ENCODE data around the gene SFXN3.

DNA sequence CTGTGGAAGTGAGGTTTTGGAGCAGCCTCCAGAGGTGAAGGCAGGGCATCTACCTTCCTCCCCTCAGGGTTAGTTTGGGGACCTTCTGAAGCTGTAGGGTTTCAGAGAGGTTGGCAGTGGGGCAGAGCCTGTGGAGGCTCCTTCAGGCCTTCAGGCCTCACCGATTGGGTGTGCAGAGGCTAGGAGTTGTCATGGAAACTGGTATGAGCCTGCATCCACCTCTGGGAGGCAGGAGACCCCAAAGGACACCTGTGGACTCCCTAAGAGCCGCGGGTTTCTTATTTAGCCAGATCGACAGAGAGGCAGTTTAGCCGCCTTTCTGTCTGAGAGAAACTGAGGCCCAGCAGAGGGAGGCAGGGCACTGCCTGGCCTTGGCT lies 29.4 kb upstream of the SFXN3 start:
- no peak for TF ChIP-seq POLR2AphosphoS5 (IDR thresholded peaks at IDR 0.05)
- TF ChIP-seq, protein P1, sequence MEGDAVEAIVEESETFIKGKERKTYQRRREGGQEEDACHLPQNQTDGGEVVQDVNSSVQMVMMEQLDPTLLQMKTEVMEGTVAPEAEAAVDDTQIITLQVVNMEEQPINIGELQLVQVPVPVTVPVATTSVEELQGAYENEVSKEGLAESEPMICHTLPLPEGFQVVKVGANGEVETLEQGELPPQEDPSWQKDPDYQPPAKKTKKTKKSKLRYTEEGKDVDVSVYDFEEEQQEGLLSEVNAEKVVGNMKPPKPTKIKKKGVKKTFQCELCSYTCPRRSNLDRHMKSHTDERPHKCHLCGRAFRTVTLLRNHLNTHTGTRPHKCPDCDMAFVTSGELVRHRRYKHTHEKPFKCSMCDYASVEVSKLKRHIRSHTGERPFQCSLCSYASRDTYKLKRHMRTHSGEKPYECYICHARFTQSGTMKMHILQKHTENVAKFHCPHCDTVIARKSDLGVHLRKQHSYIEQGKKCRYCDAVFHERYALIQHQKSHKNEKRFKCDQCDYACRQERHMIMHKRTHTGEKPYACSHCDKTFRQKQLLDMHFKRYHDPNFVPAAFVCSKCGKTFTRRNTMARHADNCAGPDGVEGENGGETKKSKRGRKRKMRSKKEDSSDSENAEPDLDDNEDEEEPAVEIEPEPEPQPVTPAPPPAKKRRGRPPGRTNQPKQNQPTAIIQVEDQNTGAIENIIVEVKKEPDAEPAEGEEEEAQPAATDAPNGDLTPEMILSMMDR (IDR thresholded peaks at IDR 0.05) = no peak

Data from upper lobe of left lung (tissue), 4 donors.